ENCODE measurements around the gene APOB.

DNA sequence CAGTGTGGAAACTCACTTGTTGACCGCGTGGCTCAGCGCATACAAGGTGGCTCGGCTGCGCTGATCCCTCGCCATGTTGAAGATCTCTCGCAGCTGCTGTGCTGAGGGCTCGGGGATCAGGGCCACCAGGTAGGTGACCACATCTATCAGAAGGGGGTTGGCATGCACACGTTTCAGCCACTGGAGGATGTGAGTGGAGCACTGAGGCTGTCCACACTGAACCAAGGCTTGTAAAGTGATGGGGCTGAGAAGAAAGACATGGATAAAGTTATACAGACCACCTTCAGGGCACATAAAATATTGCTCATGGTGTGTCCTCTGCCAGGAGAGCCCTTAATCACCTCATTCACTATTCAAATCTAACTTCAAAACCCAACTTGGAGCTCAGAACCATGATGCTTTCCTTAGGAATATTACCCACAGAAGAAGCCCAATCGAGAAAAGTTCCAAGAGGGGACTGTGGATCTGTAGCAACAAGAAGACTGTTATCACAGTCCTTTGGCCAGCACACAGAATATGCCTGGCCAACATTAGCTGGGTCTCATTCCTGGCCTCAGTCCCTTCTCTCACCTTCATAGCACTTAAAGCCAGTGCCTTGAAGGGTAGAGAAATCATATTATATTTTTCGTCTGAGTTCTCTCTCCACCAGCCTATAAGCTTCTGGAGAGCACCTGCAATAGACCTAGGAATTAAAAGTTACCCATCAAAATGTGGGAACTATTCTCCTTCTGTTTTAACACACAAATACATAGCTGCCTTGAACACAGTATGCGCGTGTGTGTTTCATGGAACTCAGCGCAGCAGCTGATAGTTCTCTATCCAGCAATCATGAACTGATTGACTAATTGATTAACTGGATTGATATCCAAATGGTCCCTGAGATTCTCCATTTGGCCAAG lies 11.3 kb downstream of the APOB start:
- TF ChIP-seq EZH2 (IDR thresholded peaks at IDR 0.05; ENCODE audit: insufficient read depth, poor library complexity, severe bottlenecking) (no peak), EZH2phosphoT487 (IDR thresholded peaks at IDR 0.05; ENCODE audit: insufficient read depth, low read depth) (no peak)
